HG03469 (cell line): ENCODE results near the gene CFAP100.

Experiments
- ATAC-seq: cut with Tn5 transposase; IDR thresholded peaks from one replicate; pipeline ENCODE4 v1.9.1; 2021; ENCODE audit warnings: mild to moderate bottlenecking, moderate library complexity, moderate number of reproducible peaks; ENCODE audit not compliant: unreplicated experiment

The CFAP100 gene

DNA sequence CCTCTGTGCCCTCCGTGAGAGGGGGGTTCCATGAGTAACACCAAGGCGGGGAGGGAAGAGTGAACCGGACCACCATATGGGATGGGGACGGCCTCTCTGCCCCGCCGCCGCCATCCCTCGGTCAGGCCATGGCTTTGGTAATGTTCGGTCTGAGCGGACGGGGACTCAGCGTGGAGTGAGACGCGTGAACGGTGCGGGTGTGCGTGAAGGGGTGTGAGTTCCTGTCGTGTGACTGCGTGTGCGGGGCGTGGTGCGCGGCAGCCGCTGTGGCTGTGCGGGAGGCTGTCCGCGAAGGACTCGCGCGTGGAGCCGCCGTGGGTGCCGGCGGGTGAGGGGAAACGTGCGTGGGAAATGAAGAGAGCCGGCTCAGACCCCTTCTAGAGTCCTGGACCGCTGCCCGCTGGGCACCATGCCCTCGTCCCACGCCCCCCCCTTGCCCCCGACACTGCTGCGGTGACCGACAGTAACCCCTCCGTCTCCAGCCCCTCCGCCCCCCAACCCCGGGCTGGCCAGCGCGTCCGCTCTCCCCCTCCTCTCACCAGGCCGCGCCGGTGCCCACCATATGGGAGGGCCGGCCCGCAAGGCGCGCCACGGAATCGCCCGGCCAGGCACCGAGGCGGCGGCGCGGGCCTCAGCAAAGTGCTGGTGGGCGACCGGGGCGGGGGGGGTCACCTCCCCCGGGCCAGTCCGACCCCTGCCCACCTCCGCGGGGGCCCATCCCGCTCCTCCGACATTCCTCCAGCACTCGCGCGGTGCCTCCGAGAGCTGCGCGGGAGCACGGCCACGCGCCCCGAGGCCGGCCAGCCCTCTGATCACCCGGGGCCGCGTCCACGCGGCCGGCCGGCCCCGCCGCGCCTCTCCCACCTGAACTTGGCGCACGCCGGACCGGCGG lies 38.1 kb upstream of the CFAP100 start:
- no peak for ATAC-seq

DNA sequence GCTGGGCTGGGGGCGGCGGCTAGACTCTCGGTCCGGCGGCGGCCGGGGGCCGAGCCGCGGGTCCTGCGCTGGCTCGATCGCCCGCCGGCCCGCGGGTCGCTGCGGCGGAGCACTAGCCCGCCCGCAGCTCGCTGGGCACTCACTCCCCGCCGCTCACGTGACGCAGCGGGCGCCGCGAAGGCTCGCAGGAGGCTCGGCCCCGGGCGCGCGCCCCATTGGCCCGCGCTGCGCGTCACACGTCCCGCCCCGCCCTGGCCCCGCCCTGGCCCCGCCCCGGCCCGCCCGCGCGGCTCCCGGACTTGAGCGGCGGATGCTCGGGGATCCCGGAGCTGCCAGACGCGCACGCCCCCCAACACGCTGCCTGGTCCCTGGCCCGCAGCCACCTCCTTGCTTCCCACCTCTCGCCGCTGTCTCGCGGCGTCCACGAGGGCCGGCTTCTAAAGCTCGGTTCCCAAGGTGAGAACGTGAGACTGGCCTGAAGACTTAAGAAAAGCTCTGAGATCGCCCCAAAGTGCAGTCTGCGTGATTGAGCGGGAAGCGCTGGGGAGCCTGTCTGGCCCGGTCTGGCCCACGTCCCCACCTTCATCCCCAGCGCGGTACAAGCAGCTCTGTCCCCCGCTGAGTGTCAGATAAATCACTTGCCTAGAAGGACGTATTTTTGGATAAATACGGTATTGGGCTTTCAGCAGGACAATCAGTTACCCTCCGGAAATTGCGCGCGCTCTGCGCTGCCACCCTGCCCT lies 37.2 kb upstream of the CFAP100 start, which contains the start of gene KLF15:
Gene KLF15 (minus strand): TSS at position 114 of the 743 bp plus-strand sequence. CDS start 4,486 bp downstream, outside the sequence.
- ATAC-seq: peak; percentile 66

DNA sequence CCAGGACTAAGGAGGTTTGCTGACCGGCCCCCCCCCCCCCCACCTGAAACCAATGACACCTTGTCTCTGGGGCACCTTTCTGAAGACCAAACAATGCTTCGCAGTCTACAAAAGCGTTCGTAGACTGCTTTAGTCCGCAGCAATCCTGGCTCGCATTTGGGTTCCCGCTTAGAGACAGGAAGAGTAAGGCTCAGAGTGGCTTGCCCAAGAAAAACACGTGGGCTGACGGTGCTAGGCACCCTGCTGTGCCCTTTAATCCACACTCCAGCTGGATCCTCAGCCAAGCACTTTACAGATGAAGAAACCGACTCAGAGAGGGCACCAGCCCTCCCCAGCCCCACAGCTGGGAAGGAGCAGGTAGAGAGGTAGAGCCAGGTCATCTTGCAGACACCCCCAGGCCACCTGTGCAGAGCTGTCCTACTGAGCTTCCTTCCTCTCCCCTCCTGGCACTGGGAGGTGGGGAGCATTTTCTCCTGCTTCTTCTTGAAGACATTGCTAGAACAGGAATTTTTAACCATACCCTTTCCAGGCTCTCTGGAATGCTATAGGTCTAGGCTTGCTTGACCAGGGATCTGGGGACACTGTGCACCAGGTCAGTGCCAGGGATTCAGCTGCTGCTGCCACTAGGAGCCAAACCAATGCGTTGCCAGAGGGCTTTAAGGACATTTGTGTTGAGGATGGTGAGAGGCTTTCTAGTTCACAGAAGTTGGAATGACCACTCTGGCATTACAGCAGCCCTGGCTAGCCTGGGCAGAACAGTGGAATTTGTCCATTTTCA lies 36.5 kb upstream of the CFAP100 start:
- ATAC-seq: no peak

DNA sequence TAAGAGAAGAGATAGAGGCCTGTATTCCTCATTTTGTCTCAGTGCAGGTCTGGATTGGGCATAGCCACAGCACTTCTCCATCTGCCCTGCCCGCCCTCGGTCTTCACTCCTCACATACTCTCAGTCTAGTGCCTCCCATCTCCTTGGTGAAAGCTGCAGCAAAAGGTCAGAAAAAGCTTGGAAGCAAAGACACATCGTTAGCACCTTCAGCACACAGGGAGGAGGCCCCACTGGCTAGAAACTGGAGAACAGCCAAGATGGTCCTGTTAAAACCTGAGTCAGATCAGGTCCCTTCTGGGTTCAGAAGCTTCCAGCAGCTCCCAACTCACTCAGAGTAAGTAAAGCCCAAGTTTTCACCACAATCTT lies 35.9 kb upstream of the CFAP100 start:
- ATAC-seq: no peak

DNA sequence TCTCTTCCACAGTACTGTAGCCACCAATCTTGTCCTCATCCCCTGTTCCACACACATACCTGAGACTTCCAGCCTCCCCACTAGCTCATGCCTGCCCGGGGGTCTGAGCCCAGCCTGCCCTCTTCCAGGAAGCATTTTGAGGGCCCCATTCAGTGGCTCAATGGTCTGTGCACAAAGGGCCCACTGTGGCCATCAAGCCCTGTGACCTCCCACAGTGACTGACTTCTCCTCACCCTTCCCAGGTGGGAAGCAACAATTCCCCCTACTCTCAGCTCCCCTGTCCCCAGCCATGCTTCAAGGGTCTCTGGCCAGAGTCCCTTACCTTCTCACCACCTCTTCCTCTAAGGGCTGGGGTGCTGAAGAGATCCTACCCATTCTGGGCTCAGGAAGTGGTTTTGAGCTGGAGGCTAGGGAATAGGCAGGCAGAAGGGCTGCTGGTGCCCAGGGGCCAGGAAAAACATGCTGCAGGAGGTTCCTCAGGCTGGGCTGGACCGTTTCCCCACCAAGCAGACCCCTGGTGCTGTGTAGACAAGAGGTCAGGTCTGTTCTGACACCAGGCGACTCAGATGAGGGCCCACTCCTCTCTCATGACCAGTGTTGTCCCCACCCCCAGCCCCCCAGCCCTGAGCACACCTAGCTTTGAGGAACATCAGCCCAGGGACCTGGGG lies 34.5 kb upstream of the CFAP100 start:
- no peak for ATAC-seq

DNA sequence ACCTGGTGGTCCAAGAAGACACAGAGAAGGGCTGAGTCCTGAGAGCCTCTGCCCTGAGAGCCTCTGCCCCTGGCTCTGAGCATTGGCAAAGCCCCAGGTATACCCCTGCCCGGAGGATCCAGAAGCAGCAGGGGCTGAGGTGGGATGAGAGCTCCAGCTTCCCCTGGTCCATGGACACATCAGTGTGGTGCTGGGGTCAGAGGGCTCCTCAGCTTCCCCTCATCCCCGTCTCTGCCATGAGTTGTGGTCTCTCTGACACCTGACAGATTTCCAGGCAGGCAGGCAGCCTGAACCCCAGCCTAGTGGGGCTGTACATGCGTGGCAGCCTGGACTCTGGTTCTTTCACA lies 34.0 kb upstream of the CFAP100 start:
- no peak for ATAC-seq

DNA sequence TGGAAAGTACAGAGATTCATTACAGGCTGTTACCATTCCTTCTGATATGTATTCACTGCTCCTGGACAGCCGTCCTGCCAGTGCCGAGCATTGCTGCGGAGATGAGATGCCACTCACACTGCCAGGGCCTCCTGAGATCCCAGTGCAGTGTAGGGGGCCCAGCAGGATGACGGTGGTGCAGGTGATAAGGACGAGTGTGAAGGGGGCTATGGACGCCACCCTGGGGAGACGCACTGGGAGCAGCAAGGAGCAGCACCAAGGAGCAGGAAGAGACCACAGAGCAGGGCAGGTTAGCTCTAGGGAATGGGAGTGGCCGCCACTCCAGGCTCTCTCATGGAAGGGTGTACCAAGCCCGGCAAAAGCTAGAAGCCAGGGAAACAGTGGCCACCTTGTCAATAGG lies 33.5 kb upstream of the CFAP100 start:
- ATAC-seq: no peak

DNA sequence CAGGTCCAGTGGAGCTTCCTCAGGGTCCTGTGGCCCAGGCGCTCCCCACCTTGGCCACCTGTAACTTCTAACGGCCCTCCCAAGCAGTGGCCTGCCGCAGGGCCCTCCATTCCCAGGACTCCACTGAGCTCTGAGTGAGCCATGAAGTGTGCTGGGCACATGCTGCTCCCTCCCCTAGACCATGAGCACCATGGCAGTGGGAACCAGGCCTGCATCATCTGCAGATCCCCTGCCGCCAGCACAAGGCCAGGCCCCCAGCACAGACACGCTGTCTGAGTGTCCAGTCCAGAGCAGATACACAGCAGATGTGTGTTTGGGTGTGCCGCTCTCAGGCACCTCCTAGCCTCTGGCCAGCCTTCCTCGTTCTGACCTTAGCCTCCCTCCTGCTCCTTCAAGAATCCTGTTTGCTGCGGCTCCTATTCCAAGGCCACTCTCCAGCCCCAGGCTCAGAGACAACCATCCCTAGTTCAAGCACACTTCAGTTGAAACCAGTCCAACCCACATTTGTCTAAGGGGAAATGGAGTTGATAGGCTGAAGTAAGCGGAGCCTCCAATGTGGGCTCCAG lies 30.5 kb upstream of the CFAP100 start:
- no peak for ATAC-seq

GRCh38 chr3:126364731-126365301 lies 29.9 kb upstream of the CFAP100 start:
- ATAC-seq: no peak

DNA sequence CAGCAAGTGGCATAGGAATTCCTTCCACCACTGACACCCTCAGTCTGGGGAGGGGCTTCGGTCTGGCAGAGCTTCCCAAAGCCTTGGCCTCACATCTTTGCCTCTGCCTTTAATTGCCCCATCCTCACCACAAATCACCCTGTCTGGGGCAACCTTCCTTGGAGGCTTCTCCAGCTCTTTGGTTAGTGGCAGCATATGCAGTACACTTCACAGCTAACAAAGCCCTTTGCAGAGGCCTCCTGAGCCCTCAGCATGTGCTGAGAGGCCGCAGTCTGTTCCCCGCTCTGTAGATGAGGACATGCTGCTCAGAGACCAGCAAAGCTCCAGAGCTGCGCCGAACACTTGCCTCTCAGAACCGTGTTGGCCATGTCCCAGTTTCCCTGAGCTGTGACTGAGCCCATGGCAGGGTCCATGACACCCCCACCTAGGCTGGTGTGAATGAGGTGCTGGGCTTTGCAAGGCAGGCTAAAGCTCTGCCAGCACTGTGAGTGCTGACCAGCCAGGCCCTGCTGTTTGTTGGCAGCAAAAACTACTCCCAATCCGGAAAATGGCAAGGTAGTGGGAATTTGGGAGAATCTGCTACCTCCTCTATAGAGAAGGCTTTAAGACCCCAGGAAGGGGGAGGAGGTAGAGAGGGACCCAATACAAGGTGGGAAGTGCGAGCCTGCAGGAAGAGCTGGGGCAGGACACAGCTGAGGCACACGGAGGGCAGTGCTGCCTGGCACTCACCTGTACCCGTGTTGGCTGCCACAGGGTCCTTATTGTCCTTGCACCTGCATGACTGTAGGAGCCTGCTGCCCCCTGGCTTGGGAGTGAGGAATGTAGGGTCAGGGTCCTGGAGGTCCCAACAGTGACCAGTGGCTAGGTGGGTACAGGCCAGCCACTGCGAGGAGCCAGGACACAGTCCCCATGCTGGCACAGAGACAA lies 29.1 kb upstream of the CFAP100 start:
- ATAC-seq: no peak

DNA sequence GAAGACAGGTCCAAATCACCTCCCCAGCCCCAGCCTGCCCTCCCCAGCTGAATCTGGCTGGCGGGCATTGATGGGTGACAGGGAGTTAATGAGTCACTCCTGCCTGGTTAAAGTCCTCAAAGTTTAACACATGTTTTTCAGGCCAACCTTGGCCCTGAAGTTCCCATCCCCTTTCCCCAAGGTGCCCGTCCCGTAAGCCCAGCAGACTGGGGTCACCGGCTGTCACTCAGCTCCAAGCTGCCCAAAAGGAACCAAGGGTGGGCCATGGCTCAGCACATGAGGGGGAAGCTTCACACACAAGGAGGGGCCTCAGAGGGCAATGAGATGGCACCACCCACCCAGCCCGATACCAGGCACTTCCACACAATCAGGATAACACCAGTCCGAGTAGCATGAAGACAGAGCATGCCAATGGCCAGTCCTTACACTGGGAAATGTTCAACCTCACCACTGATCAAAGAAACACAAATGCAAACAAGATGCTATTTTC lies 27.3 kb upstream of the CFAP100 start:
- ATAC-seq: no peak

GRCh38 chr3:126369490-126369889 lies 25.2 kb upstream of the CFAP100 start:
- no peak for ATAC-seq

DNA sequence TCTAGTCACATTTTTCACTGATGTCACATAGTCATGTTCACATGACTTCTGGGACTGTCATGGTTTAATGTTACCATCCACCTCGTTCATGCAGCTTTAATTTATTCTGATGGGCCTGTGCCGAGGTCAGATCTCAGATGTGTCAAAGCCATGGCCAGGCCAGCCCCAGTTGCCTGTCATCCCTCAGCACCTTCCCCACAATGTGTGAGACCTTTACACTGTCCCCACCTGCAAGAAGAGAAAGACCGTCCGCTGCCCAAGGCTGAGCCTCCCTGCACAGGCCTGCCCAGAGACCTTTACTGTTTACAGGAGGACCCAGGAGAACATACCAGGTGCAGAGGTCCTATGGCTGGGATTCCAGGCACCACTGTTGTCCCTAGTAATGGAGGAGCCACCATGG lies 24.7 kb upstream of the CFAP100 start:
- no peak for ATAC-seq

DNA sequence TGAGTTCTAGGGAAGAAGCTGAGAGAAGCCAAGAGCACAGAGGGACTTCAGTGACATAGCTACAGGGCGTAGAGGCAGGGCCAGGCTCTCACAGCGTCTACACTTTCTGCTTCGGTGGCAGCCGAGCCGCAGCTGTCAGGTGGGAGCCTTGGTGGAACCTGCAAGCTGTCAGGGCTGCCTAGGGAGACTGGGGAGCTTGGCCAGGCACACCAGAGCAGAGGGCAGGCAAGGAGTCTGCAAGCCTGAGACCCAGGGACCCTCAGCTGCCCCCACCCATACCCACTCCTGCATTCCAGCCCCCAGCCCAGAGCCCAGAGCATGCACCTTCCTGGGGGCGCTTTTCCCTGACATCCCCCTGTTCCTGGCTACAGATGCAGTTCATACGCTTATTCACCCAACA lies 24.1 kb upstream of the CFAP100 start:
- no peak for ATAC-seq

DNA sequence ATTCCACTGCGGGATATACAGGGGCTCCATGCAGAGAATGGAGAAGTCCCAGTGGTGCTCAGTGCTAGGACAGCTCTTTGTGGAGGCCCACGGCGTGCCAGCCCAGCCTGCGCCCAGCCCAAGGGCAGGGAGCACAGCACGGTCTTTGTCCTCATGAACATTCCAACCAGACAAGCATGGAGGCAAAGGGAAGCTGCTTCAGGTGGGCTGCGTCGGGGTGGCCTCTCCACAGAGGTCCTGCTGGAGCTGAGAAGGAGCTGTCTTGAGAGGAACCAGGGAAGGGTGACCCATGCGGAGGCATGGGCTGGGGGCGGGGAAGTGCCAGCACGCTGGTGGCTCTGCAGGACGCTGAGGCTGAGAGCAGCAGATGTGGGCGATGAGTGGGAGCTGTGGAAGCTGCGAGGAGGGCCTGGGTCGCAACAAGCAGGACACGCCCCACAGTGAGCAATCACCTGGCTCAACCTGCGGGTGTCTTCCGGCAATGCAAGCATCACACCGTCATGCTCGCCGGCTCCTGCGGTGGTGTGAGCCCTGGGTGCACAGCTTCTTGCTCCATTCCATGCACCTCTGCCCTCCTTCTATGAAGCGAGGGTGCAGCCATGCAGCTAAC lies 23.5 kb upstream of the CFAP100 start:
- ATAC-seq: no peak

DNA sequence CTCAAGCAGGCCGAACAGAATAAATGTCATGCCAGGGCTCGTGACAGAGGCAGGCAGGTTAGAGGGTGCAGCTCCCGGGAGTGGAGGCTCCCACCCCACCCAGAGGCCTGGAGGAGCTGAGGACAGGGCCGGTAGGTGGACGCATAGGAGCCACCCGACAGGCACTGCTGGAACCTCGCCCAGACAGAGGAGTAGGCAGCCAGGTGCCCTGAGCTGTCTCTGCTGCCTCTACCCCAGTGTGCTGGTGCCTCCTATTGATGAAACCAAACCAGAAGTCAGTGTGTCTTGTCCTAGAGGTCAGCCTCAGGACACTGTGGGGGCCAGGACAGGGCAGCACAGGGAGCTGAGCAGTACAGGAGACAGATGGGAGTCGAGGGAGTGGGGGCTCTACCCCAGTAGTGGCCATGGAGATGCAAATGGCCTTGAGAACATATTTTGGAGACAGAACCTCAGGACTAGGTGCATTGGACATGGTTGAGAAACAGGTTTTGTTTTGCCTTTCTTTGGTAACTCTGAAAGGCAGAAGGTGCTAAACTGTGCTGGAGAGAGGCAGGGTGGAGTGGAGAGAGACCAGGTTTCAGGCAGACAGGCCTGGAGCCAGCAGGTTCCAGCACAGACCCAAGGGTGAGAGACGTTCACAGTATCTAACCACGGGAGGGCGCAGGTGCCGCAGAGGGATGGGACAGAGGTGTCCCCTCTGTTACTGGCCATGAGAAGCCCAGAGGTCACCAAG lies 22.1 kb upstream of the CFAP100 start:
- no peak for ATAC-seq

GRCh38 chr3:126373146-126373613 lies 21.5 kb upstream of the CFAP100 start:
- no peak for ATAC-seq
